Large intestine (tissue), 3 donors: ENCODE results near the gene ITGAE. TPM values are rescaled to one million over a fixed set of nuclear protein-coding genes. Genes with fewer than 3 reads are reported as not detected.

Experiments used
- DNase-seq, 2 donors: peaks; one replicate each; pipeline versions ENCODE4 v3.0.0 to v3.0.0-alpha.2; 2013
- H3K27ac ChIP-seq: one replicate; pipeline ENCODE4 v1.5.1; 2013; ENCODE audit warnings: low read length
- H3K27me3 ChIP-seq: 2 replicates; pipeline ENCODE4 v1.6.1; 2013; ENCODE audit warnings: low read length; ENCODE audit not compliant: control insufficient read depth, insufficient read depth
- H3K36me3 ChIP-seq: 2 replicates; pipeline ENCODE4 v1.6.1; 2013; ENCODE audit warnings: low read length; ENCODE audit not compliant: control insufficient read depth, insufficient read depth
- H3K4me1 ChIP-seq: one replicate; pipeline ENCODE4 v1.6.1; 2013; ENCODE audit warnings: low read length; ENCODE audit not compliant: control insufficient read depth, insufficient read depth
- H3K4me3 ChIP-seq: one replicate; pipeline ENCODE4 v1.5.1; 2013; ENCODE audit warnings: low read length
- H3K9me3 ChIP-seq: one replicate; pipeline ENCODE4 v1.6.1; 2013; ENCODE audit warnings: mild to moderate bottlenecking, low read depth, low read length, moderate library complexity; ENCODE audit not compliant: control insufficient read depth
- WGBS: methylation state at CpG from one replicate; pipeline ENCODE4 v1.1.5; 2013; ENCODE audit warnings: low lambda C conversion rate; ENCODE audit not compliant: insufficient coverage; 5-methylcytosine and 5-hydroxymethylcytosine counted together
- polyA plus RNA-seq: library from polyadenylated mRNA; unstranded; fragments of 120-200 nt; gene quantifications from one replicate; pipeline ENCODE4 v1.2.1, GENCODE V29; 2013

The ITGAE gene
- polyA plus RNA-seq, 1 donor, result 45.8 TPM

DNA sequence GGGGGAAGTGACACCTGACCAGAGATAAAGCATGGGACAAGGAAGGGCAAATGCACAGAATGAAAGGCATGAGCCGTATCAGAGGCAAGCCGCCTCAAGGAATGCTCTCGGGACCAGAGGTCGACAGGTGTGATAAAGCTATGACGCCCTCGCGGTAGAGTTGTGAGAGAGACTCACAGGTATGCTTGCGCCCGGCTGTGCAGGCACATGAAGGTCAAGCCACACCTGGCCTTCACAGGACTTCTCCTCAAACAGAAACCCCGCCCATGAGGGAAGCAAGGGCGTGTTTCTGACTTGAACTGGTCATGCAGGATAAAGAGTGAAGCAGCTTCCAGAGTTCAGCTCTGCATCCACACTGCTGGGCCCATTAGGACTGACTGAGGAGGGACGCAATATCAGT lies 37.2 kb upstream of the ITGAE start:
- no peaks in the 10 kb centered on the region for H3K9me3 ChIP-seq
- peaks cover 55% of the 10 kb centered on the region for H3K36me3 ChIP-seq
- H3K27ac ChIP-seq, result peak overlapping the region; percentile 89
- peak; percentile 97 to 99 for DNase-seq
- no peak overlapping the region for H3K4me3 ChIP-seq
- no peaks in the 10 kb centered on the region for H3K27me3 ChIP-seq
- 0% methylated on average over 1 of the region's 12 CpGs for WGBS
- H3K4me1 ChIP-seq, result peaks cover 23% of the 10 kb centered on the region

GRCh38 chr17:3836551-3836950 lies 35.6 kb upstream of the ITGAE start:
- H3K36me3 ChIP-seq, result peaks cover 43% of the 10 kb centered on the region
- no peaks in the 10 kb centered on the region for H3K27me3 ChIP-seq
- no peaks in the 10 kb centered on the region for H3K9me3 ChIP-seq

GRCh38 chr17:3835410-3836229 lies 34.6 kb upstream of the ITGAE start:
- DNase-seq, result no peak
- H3K27ac ChIP-seq, result no peak overlapping the region
- H3K4me1 ChIP-seq, result peaks cover 23% of the 10 kb centered on the region
- H3K4me3 ChIP-seq, result no peak overlapping the region
- no CpG with 5 or more reads among the region's 14 CpGs for WGBS
- H3K9me3 ChIP-seq, result no peaks in the 10 kb centered on the region
- no peaks in the 10 kb centered on the region for H3K27me3 ChIP-seq
- H3K36me3 ChIP-seq, result peaks cover 39% of the 10 kb centered on the region

More at GRCh38 chr17:3836551-3836950, 35.6 kb upstream of the ITGAE start:
- peaks cover 23% of the 10 kb centered on the region for H3K4me1 ChIP-seq
- no peak for DNase-seq
- H3K27ac ChIP-seq, result no peak overlapping the region
- H3K4me3 ChIP-seq, result no peak overlapping the region
- no CpG with 5 or more reads among the region's 10 CpGs for WGBS

- peak overlapping the region; percentile 52 for H3K27ac ChIP-seq
- WGBS, result 88% methylated on average over 3 of the region's 4 CpGs
- H3K36me3 ChIP-seq, result peaks cover 34% of the 10 kb centered on the region
Observed at GRCh38 chr17:3834811-3835210, 33.8 kb upstream of the ITGAE start.

GRCh38 chr17:3828852-3829232 lies 27.9 kb upstream of the ITGAE start:
- H3K27me3 ChIP-seq, result no peaks in the 10 kb centered on the region
- no peaks in the 10 kb centered on the region for H3K9me3 ChIP-seq
- H3K27ac ChIP-seq, result peak overlapping the region; percentile 77
- no CpG with 5 or more reads among the region's 7 CpGs for WGBS
- peaks cover 42% of the 10 kb centered on the region for H3K36me3 ChIP-seq
- no peak for DNase-seq
- H3K4me1 ChIP-seq, result peaks cover 5% of the 10 kb centered on the region
- no peak overlapping the region for H3K4me3 ChIP-seq

More at GRCh38 chr17:3834811-3835210, 33.8 kb upstream of the ITGAE start:
- Histone ChIP-seq H3K9me3 (no peaks in the 10 kb centered on the region), H3K4me3 (no peak overlapping the region), H3K4me1 (peaks cover 21% of the 10 kb centered on the region), H3K27me3 (no peaks in the 10 kb centered on the region)
- DNase-seq, result no peak

- no peaks in the 10 kb centered on the region for H3K27me3 ChIP-seq
- WGBS, result 100% methylated on average over 1 of the region's 7 CpGs
- H3K4me1 ChIP-seq, result peaks cover 5% of the 10 kb centered on the region
- peak; percentile 23 to 57 for DNase-seq
- H3K4me3 ChIP-seq, result no peak overlapping the region
- H3K27ac ChIP-seq, result peak overlapping the region; percentile 77
- no peaks in the 10 kb centered on the region for H3K9me3 ChIP-seq
- peaks cover 44% of the 10 kb centered on the region for H3K36me3 ChIP-seq
Observed at GRCh38 chr17:3828151-3828851, 27.3 kb upstream of the ITGAE start.

DNA sequence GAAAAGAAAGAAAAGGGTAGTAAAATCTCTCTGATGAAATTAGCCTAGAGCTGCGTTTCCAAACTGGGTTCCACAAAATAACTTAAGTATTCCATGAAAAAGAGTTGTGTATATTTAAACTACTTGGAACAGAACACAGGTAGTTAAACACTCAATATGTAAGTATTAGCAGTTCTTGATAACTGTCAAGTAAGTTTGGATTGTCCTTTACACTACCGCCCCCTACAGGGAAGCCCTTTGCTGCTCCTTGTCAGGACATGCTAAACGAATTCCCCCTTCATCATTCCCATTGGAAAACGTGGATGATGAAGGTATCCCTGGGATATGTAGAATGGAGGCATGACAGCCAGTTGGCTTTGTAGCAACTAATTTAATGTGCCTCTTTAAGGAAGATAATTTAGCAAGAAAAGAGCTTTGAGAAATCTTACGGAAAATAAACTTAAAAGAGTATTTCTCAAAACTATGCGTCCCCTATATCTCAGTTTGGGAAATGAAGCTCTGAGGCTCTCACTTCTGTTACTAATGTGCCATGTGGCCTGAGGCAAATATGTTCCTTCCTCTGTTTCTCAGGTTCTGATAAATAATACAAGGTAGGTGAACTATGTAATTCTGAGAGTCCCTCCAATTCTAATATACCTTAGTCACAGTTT lies 26.3 kb upstream of the ITGAE start:
- WGBS, result 60% methylated on average over 2 of the region's 6 CpGs
- H3K27ac ChIP-seq, result no peak overlapping the region
- peaks cover 5% of the 10 kb centered on the region for H3K4me1 ChIP-seq
- no peaks in the 10 kb centered on the region for H3K9me3 ChIP-seq
- no peaks in the 10 kb centered on the region for H3K27me3 ChIP-seq
- H3K4me3 ChIP-seq, result no peak overlapping the region
- peak; percentile 46 to 57 for DNase-seq
- peaks cover 46% of the 10 kb centered on the region for H3K36me3 ChIP-seq

- no peak for DNase-seq
- H3K27ac ChIP-seq, result no peak overlapping the region
- H3K27me3 ChIP-seq, result no peaks in the 10 kb centered on the region
- peaks cover 5% of the 10 kb centered on the region for H3K4me1 ChIP-seq
- no peaks in the 10 kb centered on the region for H3K9me3 ChIP-seq
- H3K4me3 ChIP-seq, result no peak overlapping the region
- whole genome bisulfite sequencing, result no CpG with 5 or more reads among the region's 4 CpGs
- H3K36me3 ChIP-seq, result peaks cover 53% of the 10 kb centered on the region
Observed at GRCh38 chr17:3826191-3826590, 25.2 kb upstream of the ITGAE start.

DNA sequence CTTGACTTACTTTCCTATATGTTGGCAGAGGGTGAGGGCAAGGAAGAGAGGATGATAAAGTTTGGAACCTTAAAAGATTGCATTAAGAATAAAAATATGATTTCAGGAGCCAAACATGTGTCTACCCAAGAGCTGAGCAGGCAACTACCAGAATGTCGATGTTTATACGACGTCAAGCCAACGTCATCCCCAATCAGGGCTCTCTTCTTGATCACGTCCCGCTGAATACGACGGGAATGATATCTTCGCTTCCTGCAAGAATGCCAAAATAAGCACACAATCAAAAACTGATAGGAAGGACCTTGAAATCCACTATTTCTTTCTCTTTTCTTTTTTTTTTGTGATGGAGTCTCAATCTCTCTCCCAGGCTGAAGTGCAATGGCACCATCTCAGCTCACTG lies 20.1 kb upstream of the ITGAE start:
- peaks cover 62% of the 10 kb centered on the region for H3K36me3 ChIP-seq
- no peak for DNase-seq
- no peaks in the 10 kb centered on the region for H3K27me3 ChIP-seq
- no peaks in the 10 kb centered on the region for H3K9me3 ChIP-seq
- H3K4me3 ChIP-seq, result no peak overlapping the region
- H3K4me1 ChIP-seq, result no peaks in the 10 kb centered on the region
- WGBS, result 100% methylated on average over 2 of the region's 9 CpGs
- H3K27ac ChIP-seq, result no peak overlapping the region

- Histone ChIP-seq H3K4me3 (no peak overlapping the region), H3K27ac (no peak overlapping the region), H3K36me3 (peaks cover 69% of the 10 kb centered on the region), H3K9me3 (no peaks in the 10 kb centered on the region), H3K27me3 (no peaks in the 10 kb centered on the region), H3K4me1 (no peaks in the 10 kb centered on the region)
- WGBS, result 100% methylated on average over 3 of the region's 6 CpGs
- no peak for DNase-seq
Observed at GRCh38 chr17:3818786-3819185, 17.8 kb upstream of the ITGAE start.
